Prostate gland (tissue), 2 donors: ENCODE results near the gene ATP1A1. TPM values are rescaled to one million over a fixed set of nuclear protein-coding genes. Genes with fewer than 3 reads are reported as not detected.

Experiments used
- DNase-seq: peaks from one replicate; pipeline ENCODE4 v3.0.0-alpha.2; 2019; ENCODE audit warnings: low spot score
- H3K27ac ChIP-seq, 2 donors: fragments of 200-600 bp; sonication (generic); 2 replicates each; pipeline ENCODE4 v1.5.1; 2017 to 2019
- H3K27me3 ChIP-seq: fragments of 200-600 bp; sonication (generic); replicated peaks from 2 replicates; pipeline ENCODE4 v1.5.1; 2019; ENCODE audit not compliant: insufficient read depth
- H3K36me3 ChIP-seq, 2 donors: fragments of 200-600 bp; sonication (generic); 1 replicate in 1 of 2; 2 replicates in 1 of 2; pipeline versions ENCODE4 v1.5.1 to v1.8.1; 2017 to 2019
- H3K4me1 ChIP-seq: fragments of 200-600 bp; sonication (generic); replicated peaks from 2 replicates; pipeline ENCODE4 v1.5.1; 2019
- H3K4me3 ChIP-seq, 2 donors: fragments of 200-600 bp; sonication (generic); 2 replicates each; pipeline ENCODE4 v1.5.1; 2017 to 2019
- H3K9me3 ChIP-seq: fragments of 200-600 bp; sonication (generic); 2 replicates; pipeline ENCODE4 v1.5.1; 2017
- CTCF ChIP-seq, 4 experiments: fragments of 200-600 bp in 2 of 4; fragments of 450-650 bp in 2 of 4; sonication (generic) in 2 of 4; IDR thresholded peaks; 1 replicate in 3 of 4; 2 replicates in 1 of 4; pipeline ENCODE4 v1.5.1; 2016 to 2019; ENCODE audit warnings: antibody characterized with exemption in 4 of 4, mild to moderate bottlenecking in 2 of 4, moderate library complexity in 2 of 4
- POLR2A ChIP-seq: fragments of 450-650 bp; IDR thresholded peaks from one replicate; pipeline ENCODE4 v1.6.1; 2016; ENCODE audit warnings: antibody characterized with exemption, mild to moderate bottlenecking
- POLR2AphosphoS5 ChIP-seq: sonication (generic); formaldehyde crosslinking; IDR thresholded peaks from one replicate; pipeline ENCODE4 v1.6.1; 2017; ENCODE audit warnings: antibody characterized with exemption
- WGBS: methylation state at CpG from one replicate; pipeline ENCODE4 v1.1.5; 2018; 5-methylcytosine and 5-hydroxymethylcytosine counted together
- intact Hi-C: fragments of 100-400 bp; cut with DNase I; formaldehyde crosslinking; loops from one replicate; pipeline ENCODE4 v1.14.2; 2022
- total RNA-seq, 2 donors: library from RNA; depleted of rRNA; stranded (reverse); fragments of >200 nt; gene quantifications; one replicate each; pipeline ENCODE4 v1.1.0, GENCODE V29; 2016

Gene ATP1A1
- total RNA-seq, 2 donors from 2014 or later, result 365 to 536 TPM

- WGBS, result 90% methylated on average over 2 of the region's 2 CpGs
- Histone ChIP-seq H3K27ac (no peak overlapping the region), H3K36me3 (no peaks in the 10 kb centered on the region), H3K27me3 (no peaks in the 10 kb centered on the region), H3K4me1 (no peaks in the 10 kb centered on the region), H3K9me3 (no peaks in the 10 kb centered on the region), H3K4me3 (no peak overlapping the region)
- intact Hi-C loops, result no loop called here
- DNase-seq, result no peak
- TF ChIP-seq CTCF (IDR thresholded peaks at IDR 0.05), result no peak
- TF ChIP-seq POLR2A, result no peak
- TF ChIP-seq POLR2AphosphoS5, result no peak
These were observed 63.0 kb downstream of the ATP1A1 start for GRCh38 chr1:116435806-116436610.

GRCh38 chr1:116436611-116436970 lies 63.5 kb downstream of the ATP1A1 start:
- WGBS, result 99% methylated on average over 2 of the region's 2 CpGs
- DNase-seq, result no peak
- Histone ChIP-seq H3K9me3 (no peaks in the 10 kb centered on the region), H3K36me3 (no peaks in the 10 kb centered on the region), H3K27me3 (no peaks in the 10 kb centered on the region), H3K27ac (no peak overlapping the region), H3K4me3 (no peak overlapping the region), H3K4me1 (no peaks in the 10 kb centered on the region)
- intact Hi-C loops, result no loop called here
- TF ChIP-seq CTCF (IDR thresholded peaks at IDR 0.05), result no peak
- no peak for TF ChIP-seq POLR2A
- TF ChIP-seq POLR2AphosphoS5, result no peak

- no peak for TF ChIP-seq POLR2A
- TF ChIP-seq POLR2AphosphoS5, result no peak
- no peak for TF ChIP-seq CTCF (IDR thresholded peaks at IDR 0.05)
- no peaks in the 10 kb centered on the region for H3K4me1 ChIP-seq
- DNase-seq, result no peak
- no peak overlapping the region for H3K4me3 ChIP-seq
- intact Hi-C loops, result no loop called here
- H3K27ac ChIP-seq, result no peak overlapping the region
- no peaks in the 10 kb centered on the region for H3K36me3 ChIP-seq
- H3K27me3 ChIP-seq, result no peaks in the 10 kb centered on the region
- 70% methylated on average over 1 of the region's 1 CpG for WGBS
- no peaks in the 10 kb centered on the region for H3K9me3 ChIP-seq
These were observed 66.7 kb downstream of the ATP1A1 start for GRCh38 chr1:116439701-116440100.

GRCh38 chr1:116440731-116441130 lies 67.7 kb downstream of the ATP1A1 start:
- H3K36me3 ChIP-seq, result no peaks in the 10 kb centered on the region
- TF ChIP-seq POLR2A (no peak), POLR2AphosphoS5 (no peak), CTCF (IDR thresholded peaks at IDR 0.05) (no peak)
- intact Hi-C loops, result no loop called here
- no peaks in the 10 kb centered on the region for H3K4me1 ChIP-seq
- no peak overlapping the region for H3K27ac ChIP-seq
- no peak for DNase-seq
- H3K27me3 ChIP-seq, result no peaks in the 10 kb centered on the region
- WGBS, result 83% methylated on average over 4 of the region's 4 CpGs
- no peak overlapping the region for H3K4me3 ChIP-seq
- H3K9me3 ChIP-seq, result no peaks in the 10 kb centered on the region

- no peaks in the 10 kb centered on the region for H3K9me3 ChIP-seq
- H3K27me3 ChIP-seq, result no peaks in the 10 kb centered on the region
- H3K36me3 ChIP-seq, result no peaks in the 10 kb centered on the region
- H3K4me1 ChIP-seq, result no peaks in the 10 kb centered on the region
- H3K27ac ChIP-seq, result no peak overlapping the region
- intact Hi-C loops, result no loop called here
- TF ChIP-seq POLR2AphosphoS5, result no peak
- H3K4me3 ChIP-seq, result no peak overlapping the region
- 81% methylated on average over 1 of the region's 1 CpG for WGBS
- no peak for DNase-seq
These were observed 72.5 kb downstream of the ATP1A1 start for GRCh38 chr1:116445534-116445933.
